ENCODE results near the gene REEP2. TPM values are rescaled to one million over a fixed set of nuclear protein-coding genes. Genes with fewer than 3 reads are reported as not detected.

REEP2 gene
- total RNA-seq, 1 experiment from 2014 or later: 4.5 TPM

DNA sequence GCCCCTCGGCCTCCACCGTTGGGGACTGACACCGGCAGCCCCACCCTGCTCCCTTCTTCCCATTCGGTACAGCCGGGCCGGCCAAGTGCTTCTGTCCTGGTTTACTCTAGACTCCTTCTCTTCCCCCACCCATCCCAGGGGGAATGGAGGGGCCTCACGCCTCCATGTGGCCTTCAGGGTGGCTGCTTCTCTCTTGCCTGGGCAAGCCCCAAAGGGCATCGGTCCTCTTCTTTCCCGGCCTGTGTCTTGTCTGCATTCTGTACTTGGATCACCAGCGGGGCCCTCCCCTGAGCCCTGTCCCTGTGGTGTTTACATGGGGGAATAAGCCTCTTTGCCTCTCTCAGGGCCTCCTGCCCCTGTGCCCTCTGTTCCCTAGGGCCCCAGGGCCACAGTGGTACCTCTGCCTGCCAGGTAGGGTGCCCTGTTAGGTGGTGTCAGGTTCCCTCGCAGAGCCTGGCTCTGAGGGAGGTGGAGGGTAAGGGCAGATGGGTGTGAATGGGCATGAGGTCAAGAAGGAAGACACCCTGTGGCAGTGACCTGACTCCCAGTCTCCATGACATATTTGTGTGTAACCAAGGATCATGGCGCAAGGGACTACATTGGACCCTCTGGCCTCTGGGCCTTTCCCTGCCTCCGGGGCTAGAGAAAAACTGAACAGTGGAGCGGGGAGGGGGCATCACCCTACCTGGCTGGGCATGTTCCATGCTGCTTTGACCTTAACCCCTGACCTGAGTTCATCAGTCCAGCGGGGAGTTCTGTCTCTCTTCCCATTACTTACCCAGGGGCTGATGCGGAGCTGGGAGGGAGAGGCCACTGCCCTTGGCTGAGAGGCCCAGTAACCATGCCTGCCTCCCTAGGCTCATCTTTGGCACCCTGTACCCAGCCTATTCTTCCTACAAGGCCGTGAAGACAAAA, 1.6 kb downstream of the REEP2 start:
- H3K36me3 Mint-ChIP-seq (ENCODE audit: insufficient read depth, unreplicated experiment): peaks cover 12% of the 10 kb centered on the region
- H3K9me3 ChIP-seq: no peaks in the 10 kb centered on the region
- H3K4me3 Mint-ChIP-seq (ENCODE audit: unreplicated experiment): peak overlapping the region; percentile 78
- no peak overlapping the region for H3K4me3 ChIP-seq (ENCODE audit: low read depth, low read length)
- no peaks in the 10 kb centered on the region for H3K27me3 Mint-ChIP-seq (ENCODE audit: insufficient read depth, unreplicated experiment)
- intact Hi-C loops (cut with micrococcal nuclease; ENCODE audit: unreplicated experiment): no loop called here
- no peak overlapping the region for H3K27ac Mint-ChIP-seq (ENCODE audit: unreplicated experiment)
- POLR2A ChIA-PET: no interaction called here
- CTCF ChIA-PET: interaction anchor here (2.1 kb wide), 1 partner anchor 9 kb away, joined by 12 read pairs; no protein-coding TSS in a partner anchor
- H3K36me3 ChIP-seq (ENCODE audit: control insufficient read depth, insufficient read depth, low read length): no peaks in the 10 kb centered on the region
- no peak for DNase-seq
- H3K4me1 ChIP-seq: peaks cover 12% of the 10 kb centered on the region
- no TSS peak for BruUV-seq (replicated peaks)
- TF ChIP-seq, protein P1, sequence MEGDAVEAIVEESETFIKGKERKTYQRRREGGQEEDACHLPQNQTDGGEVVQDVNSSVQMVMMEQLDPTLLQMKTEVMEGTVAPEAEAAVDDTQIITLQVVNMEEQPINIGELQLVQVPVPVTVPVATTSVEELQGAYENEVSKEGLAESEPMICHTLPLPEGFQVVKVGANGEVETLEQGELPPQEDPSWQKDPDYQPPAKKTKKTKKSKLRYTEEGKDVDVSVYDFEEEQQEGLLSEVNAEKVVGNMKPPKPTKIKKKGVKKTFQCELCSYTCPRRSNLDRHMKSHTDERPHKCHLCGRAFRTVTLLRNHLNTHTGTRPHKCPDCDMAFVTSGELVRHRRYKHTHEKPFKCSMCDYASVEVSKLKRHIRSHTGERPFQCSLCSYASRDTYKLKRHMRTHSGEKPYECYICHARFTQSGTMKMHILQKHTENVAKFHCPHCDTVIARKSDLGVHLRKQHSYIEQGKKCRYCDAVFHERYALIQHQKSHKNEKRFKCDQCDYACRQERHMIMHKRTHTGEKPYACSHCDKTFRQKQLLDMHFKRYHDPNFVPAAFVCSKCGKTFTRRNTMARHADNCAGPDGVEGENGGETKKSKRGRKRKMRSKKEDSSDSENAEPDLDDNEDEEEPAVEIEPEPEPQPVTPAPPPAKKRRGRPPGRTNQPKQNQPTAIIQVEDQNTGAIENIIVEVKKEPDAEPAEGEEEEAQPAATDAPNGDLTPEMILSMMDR (IDR thresholded peaks at IDR 0.05; ENCODE audit: insufficient read depth in 1 of 2, low read depth in 1 of 2, low read length in 1 of 2, severe bottlenecking in 1 of 2, unreplicated experiment in 1 of 2): no peak
- H3K4me1 Mint-ChIP-seq (ENCODE audit: low read depth, unreplicated experiment): no peaks in the 10 kb centered on the region
- H3K9me3 Mint-ChIP-seq (ENCODE audit: unreplicated experiment): no peaks in the 10 kb centered on the region
- no peaks in the 10 kb centered on the region for H3K27me3 ChIP-seq (replicated peaks; ENCODE audit: control insufficient read depth, insufficient read depth, low read length)

DNA sequence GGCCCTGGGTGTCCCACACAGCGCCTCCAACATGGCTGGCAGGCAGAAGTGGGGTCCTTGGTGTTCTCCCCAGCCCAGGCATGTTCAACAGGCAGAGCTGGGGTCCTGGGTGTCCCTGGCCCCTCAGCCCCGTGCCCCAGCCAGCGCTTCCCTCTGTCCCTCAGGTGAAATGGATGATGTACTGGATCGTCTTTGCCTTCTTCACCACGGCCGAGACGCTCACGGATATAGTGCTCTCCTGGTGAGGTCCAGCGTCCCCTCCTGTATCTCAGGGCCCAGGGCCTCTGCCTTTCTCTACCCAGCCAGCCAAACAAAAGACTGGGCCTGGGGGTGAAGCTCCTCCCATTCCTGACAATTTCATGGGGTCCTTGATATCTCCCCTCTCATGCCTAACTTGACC, 2.4 kb downstream of the REEP2 start:
- POLR2A ChIA-PET: no interaction called here
- no peak overlapping the region for H3K4me3 Mint-ChIP-seq (ENCODE audit: unreplicated experiment)
- CTCF ChIA-PET: no interaction called here

GRCh38 chr5:138444078-138444773, 5.4 kb downstream of the REEP2 start:
- H3K4me1 Mint-ChIP-seq (ENCODE audit: low read depth, unreplicated experiment): no peaks in the 10 kb centered on the region
- no peaks in the 10 kb centered on the region for H3K9me3 ChIP-seq
- no peaks in the 10 kb centered on the region for H3K27me3 Mint-ChIP-seq (ENCODE audit: insufficient read depth, unreplicated experiment)
- no peaks in the 10 kb centered on the region for H3K27me3 ChIP-seq (replicated peaks; ENCODE audit: control insufficient read depth, insufficient read depth, low read length)
- DNase-seq: no peak
- intact Hi-C loops (cut with micrococcal nuclease; ENCODE audit: unreplicated experiment): no loop called here
- no peaks in the 10 kb centered on the region for H3K9me3 Mint-ChIP-seq (ENCODE audit: unreplicated experiment)
- no TSS peak for BruUV-seq (replicated peaks)
- no peak overlapping the region for H3K4me3 Mint-ChIP-seq (ENCODE audit: unreplicated experiment)
- ChIA-PET POLR2A (no interaction called here), CTCF (interaction anchor here (0.9 kb wide), 1 partner anchor 60 kb away, joined by 3 read pairs; no protein-coding TSS in a partner anchor)
- H3K4me3 ChIP-seq (ENCODE audit: low read depth, low read length): no peak overlapping the region
- H3K4me1 ChIP-seq: peaks cover 10% of the 10 kb centered on the region
- H3K27ac Mint-ChIP-seq (ENCODE audit: unreplicated experiment): no peak overlapping the region
- H3K36me3 Mint-ChIP-seq (ENCODE audit: insufficient read depth, unreplicated experiment): no peaks in the 10 kb centered on the region
- TF ChIP-seq, protein P1 (IDR thresholded peaks at IDR 0.05; ENCODE audit: insufficient read depth in 1 of 2, low read depth in 1 of 2, low read length in 1 of 2, severe bottlenecking in 1 of 2, unreplicated experiment in 1 of 2): no peak
- H3K36me3 ChIP-seq (ENCODE audit: control insufficient read depth, insufficient read depth, low read length): no peaks in the 10 kb centered on the region

More for the DNA sequence above, 2.4 kb downstream of the REEP2 start:
- H3K27ac Mint-ChIP-seq (ENCODE audit: unreplicated experiment): no peak overlapping the region
- Histone ChIP-seq H3K4me1 (peaks cover 14% of the 10 kb centered on the region), H3K9me3 (no peaks in the 10 kb centered on the region), H3K36me3 (ENCODE audit: control insufficient read depth, insufficient read depth, low read length) (no peaks in the 10 kb centered on the region), H3K4me3 (ENCODE audit: low read depth, low read length) (no peak overlapping the region), H3K27me3 (replicated peaks; ENCODE audit: control insufficient read depth, insufficient read depth, low read length) (no peaks in the 10 kb centered on the region)
- peaks cover 12% of the 10 kb centered on the region for H3K36me3 Mint-ChIP-seq (ENCODE audit: insufficient read depth, unreplicated experiment)
- no peaks in the 10 kb centered on the region for H3K9me3 Mint-ChIP-seq (ENCODE audit: unreplicated experiment)
- H3K27me3 Mint-ChIP-seq (ENCODE audit: insufficient read depth, unreplicated experiment): no peaks in the 10 kb centered on the region
- intact Hi-C loops (cut with micrococcal nuclease; ENCODE audit: unreplicated experiment): no loop called here
- no TSS peak for BruUV-seq (replicated peaks)
- H3K4me1 Mint-ChIP-seq (ENCODE audit: low read depth, unreplicated experiment): no peaks in the 10 kb centered on the region
- DNase-seq: no peak
- TF ChIP-seq, protein P1 (IDR thresholded peaks at IDR 0.05; ENCODE audit: insufficient read depth in 1 of 2, low read depth in 1 of 2, low read length in 1 of 2, severe bottlenecking in 1 of 2, unreplicated experiment in 1 of 2): no peak
